HG03439 (cell line): ENCODE measurements around the gene KIF15.

Source experiments
- ATAC-seq: cut with Tn5 transposase; IDR thresholded peaks from one replicate; pipeline ENCODE4 v1.9.1; 2021; ENCODE audit warnings: mild to moderate bottlenecking, moderate library complexity; ENCODE audit not compliant: unreplicated experiment

Gene KIF15, protein sequence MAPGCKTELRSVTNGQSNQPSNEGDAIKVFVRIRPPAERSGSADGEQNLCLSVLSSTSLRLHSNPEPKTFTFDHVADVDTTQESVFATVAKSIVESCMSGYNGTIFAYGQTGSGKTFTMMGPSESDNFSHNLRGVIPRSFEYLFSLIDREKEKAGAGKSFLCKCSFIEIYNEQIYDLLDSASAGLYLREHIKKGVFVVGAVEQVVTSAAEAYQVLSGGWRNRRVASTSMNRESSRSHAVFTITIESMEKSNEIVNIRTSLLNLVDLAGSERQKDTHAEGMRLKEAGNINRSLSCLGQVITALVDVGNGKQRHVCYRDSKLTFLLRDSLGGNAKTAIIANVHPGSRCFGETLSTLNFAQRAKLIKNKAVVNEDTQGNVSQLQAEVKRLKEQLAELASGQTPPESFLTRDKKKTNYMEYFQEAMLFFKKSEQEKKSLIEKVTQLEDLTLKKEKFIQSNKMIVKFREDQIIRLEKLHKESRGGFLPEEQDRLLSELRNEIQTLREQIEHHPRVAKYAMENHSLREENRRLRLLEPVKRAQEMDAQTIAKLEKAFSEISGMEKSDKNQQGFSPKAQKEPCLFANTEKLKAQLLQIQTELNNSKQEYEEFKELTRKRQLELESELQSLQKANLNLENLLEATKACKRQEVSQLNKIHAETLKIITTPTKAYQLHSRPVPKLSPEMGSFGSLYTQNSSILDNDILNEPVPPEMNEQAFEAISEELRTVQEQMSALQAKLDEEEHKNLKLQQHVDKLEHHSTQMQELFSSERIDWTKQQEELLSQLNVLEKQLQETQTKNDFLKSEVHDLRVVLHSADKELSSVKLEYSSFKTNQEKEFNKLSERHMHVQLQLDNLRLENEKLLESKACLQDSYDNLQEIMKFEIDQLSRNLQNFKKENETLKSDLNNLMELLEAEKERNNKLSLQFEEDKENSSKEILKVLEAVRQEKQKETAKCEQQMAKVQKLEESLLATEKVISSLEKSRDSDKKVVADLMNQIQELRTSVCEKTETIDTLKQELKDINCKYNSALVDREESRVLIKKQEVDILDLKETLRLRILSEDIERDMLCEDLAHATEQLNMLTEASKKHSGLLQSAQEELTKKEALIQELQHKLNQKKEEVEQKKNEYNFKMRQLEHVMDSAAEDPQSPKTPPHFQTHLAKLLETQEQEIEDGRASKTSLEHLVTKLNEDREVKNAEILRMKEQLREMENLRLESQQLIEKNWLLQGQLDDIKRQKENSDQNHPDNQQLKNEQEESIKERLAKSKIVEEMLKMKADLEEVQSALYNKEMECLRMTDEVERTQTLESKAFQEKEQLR (N-terminal part only)

GRCh38 chr3:44761424-44762169, at the start of gene KIF15, which contains the start of gene KIAA1143:
KIF15 (plus strand) TSS chr3:44761794; CDS start chr3:44761866, 72 bp downstream.
KIAA1143 (minus strand) TSS chr3:44761619; CDS start chr3:44761602, 17 bp downstream.
- ATAC-seq: peak; percentile 95

DNA sequence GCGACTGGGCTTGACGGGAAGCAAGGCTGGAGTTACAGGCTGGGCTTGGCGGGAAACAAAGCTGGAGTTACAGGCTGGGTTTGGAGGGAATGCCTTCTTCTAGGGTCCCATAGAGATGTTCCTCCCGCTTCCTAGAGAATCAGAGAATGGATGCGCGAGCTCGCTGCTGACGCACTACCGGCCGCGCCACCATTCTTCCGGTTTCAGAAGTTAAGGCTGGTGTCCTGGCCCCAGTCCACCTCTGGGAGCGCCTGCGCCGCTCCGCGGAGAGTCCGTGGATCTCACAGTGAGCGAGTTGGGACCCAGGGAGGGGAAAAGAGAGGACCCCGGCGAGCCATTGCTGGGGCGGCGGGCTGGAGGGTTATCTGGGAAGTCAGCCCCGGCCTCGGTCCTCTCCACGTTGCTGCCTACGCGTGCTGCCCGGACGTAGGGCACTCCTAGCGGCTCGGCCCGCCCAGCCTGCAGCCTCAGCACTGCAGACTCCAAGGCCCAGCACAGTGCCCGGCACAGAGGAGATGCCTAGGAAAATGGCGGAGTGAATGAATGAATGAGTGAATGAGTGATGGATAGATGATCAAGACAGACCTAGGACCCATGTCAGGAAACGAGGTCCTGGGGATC, 49.0 kb upstream of the KIF15 start, which contains the start of gene ZNF502:
Gene ZNF502, plus strand, starts transcription at position 206 of the 621 bp plus-strand sequence. CDS start 7,602 bp downstream, outside the sequence.
- ATAC-seq: no peak

DNA sequence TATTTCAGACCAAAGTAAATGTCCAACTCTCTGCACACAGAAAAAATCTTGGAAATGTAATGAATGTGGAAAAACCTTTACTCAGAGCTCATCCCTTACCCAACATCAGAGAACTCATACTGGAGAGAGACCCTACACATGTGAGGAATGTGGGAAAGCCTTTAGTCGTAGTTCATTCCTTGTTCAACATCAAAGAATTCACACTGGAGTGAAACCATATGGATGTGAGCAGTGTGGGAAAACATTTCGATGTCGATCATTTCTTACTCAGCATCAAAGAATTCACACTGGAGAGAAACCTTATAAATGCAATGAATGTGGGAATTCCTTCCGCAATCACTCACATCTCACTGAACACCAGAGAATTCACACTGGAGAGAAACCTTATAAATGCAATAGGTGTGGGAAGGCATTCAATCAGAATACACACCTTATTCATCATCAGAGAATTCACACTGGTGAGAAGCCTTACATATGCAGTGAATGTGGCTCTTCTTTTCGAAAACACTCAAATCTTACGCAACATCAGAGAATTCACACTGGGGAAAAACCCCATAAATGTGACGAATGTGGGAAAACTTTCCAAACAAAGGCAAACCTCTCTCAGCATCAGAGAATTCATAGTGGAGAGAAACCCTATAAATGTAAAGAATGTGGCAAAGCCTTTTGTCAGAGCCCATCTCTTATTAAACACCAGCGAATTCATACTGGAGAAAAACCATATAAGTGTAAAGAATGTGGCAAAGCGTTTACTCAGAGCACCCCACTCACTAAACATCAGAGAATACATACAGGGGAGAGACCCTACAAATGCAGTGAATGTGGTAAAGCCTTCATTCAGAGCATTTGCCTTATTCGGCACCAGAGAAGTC, 40.1 kb upstream of the KIF15 start:
- no peak for ATAC-seq

GRCh38 chr3:44722103-44722401, 39.5 kb upstream of the KIF15 start:
- ATAC-seq: no peak

GRCh38 chr3:44729384-44729910, 32.1 kb upstream of the KIF15 start, which contains the start of gene ZNF501:
ZNF501 (plus strand) TSS chr3:44729635; CDS start chr3:44734422, 4,787 bp downstream.
- ATAC-seq: peak; percentile 75

DNA sequence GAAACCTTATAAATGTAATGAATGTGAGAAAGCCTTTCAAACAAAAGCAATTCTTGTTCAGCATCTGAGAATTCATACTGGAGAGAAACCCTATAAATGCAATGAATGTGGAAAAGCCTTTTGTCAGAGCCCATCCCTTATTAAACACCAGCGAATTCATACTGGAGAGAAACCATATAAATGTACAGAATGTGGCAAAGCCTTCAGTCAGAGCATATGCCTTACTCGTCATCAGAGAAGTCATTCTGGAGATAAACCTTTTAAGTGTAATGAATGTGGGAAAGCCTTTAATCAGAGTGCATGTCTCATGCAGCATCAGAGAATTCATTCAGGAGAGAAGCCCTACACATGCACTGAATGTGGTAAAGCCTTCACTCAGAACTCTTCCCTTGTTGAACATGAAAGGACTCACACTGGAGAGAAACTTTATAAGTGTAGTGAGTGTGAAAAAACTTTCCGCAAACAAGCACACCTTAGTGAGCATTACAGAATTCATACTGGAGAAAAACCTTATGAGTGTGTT, 26.9 kb upstream of the KIF15 start:
- no peak for ATAC-seq

DNA sequence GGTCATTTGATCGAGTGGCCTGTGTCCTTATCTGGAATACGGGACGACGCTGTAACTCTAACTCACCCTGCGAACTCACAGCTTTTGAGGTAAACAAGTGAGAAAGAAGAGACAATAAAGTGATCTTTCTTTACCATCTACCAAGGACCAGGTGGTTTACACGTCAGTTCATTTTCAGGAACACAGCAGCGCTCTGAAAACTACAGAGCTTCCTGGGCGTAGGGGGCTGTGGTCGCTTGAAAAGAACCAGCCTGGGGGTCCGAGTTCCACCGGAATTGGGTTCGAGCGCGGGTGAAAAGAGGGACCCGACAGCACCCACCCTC, 532 bp upstream of the KIF15 start:
- no peak for ATAC-seq

- ATAC-seq: no peak
Observed at GRCh38 chr3:44762170-44762677, 630 bp downstream of the KIF15 start.

- ATAC-seq: no peak
Observed at GRCh38 chr3:44762690-44763089, 1.1 kb downstream of the KIF15 start.

DNA sequence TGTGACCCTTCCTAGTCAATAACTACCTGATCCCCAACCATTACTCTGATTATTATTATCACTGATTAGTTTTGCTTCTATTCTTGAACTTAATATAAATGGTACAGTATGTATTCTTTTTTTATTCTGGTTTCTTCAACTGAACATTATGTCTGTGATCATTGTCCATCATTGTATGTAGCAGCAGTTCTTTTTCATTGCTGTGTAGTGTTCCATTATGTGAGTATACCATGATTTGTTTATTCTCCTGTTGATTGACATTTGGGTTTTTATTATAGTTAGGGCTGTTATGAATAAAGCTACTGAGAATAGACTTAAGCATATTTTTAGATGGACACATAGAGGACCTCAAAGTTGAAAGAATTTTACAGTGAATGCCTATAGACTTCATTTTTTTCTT, 2.7 kb downstream of the KIF15 start:
- ATAC-seq: no peak

GRCh38 chr3:44771424-44772098, 10.0 kb downstream of the KIF15 start:
- no peak for ATAC-seq

DNA sequence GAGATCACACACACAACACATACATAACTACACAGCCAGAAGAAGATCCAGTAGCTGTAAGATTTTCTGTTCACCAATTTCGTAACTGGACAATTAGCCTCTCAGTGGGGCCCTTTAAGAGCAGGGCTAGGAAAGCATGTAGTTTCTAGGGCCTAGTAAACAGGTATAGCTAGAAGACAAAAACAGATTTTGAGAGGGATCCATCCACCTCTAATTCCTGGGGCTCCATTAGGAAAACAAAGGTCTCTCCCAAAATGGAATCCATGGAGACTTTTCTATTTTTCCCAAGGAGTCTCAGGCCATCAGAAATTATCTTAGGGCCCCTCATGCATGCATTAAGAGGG, 10.5 kb downstream of the KIF15 start:
- ATAC-seq: no peak

- no peak for ATAC-seq
Observed at GRCh38 chr3:44782891-44783290, 21.3 kb downstream of the KIF15 start.

DNA sequence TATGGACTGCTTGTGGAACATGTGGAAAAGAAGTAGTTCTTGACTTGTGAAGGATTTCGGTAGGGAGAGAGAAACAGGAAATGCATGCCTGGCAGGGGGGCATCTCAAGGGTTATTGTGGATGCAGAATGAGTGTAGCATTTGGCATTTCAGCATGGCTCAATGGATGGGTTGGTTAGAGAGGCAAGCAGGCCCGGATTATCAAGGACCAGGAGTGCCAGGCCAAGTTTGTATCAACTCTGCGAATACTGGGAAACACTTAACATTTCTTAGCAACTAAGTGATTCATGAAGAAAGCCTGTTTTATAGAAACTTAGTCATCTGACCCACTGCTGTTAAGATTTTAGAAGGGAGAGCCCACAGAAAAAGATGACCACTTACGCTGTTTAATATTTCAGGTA, 33.6 kb downstream of the KIF15 start:
- no peak for ATAC-seq

DNA sequence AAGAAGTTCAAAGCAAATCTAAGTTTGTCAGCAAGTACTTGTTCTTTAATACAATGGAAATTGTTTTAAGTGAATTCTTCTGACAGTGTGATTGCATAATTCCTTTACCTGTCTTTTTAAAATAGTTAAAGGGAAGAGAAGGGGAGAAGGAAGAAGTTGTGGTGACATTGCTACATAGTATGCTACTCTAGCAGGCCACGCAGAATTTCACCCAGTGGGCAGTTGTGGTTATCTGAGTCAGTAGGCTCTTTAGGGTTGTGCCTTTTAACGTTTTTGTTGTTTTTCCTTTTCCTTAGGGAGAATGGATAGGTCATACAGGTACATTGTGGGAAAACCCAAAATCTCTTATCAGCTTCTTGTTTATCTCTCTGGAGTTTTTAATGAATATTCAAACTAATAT, 40.4 kb downstream of the KIF15 start:
- no peak for ATAC-seq

DNA sequence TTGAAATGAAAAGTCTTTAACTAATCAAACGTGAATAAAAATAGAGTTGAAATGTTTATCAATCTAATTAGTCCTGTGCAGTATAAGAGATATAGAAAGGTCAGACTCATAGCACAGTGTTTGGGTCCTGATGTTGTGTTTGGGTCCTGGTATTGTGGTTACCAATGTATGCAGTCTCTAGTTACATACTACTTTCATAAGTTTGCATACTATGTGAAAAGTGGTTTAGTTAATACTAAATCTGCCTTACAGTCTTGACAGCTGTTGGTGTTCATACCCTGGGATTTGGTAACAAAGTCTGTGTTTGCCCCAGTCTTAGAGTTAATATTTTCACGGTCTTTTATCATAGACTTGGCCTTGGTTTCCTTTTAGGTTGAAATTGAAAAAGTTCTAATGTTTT, 41.7 kb downstream of the KIF15 start:
- ATAC-seq: no peak

GRCh38 chr3:44805960-44806359, 44.4 kb downstream of the KIF15 start:
- no peak for ATAC-seq

- ATAC-seq: no peak
Observed at GRCh38 chr3:44814751-44815150, 53.2 kb downstream of the KIF15 start.
